Gastrocnemius medialis (tissue), 4 donors: ENCODE results near the gene KCND3. TPM values are rescaled to one million over a fixed set of nuclear protein-coding genes. Genes with fewer than 3 reads are reported as not detected.

Experiments
- ATAC-seq, 2 donors: fragments of 150-250 bp; one replicate each; pipeline ENCODE4 v1.9.1; 2016
- DNase-seq, 2 donors: peaks; one replicate each; pipeline ENCODE4 v3.0.0-alpha.2; 2019
- H3K27ac ChIP-seq, 4 donors: fragments of 200-600 bp; sonication (generic); 1 replicate in 1 of 4; 2 replicates in 3 of 4; pipeline ENCODE4 v1.5.1; 2016 to 2018; ENCODE audit warnings: mild to moderate bottlenecking in 2 of 4, moderate library complexity in 1 of 4
- H3K27me3 ChIP-seq, 3 donors: fragments of 200-600 bp; sonication (generic) in 2 of 3; 1 replicate in 1 of 3; 2 replicates in 2 of 3; pipeline versions ENCODE4 v1.5.1 to v1.6.0; 2016 to 2019; ENCODE audit warnings: mild to moderate bottlenecking in 1 of 3, moderate library complexity in 1 of 3
- H3K36me3 ChIP-seq, 2 donors: fragments of 200-600 bp; sonication (generic) in 1 of 2; one replicate each; pipeline ENCODE4 v1.5.1; 2017 to 2018
- H3K4me1 ChIP-seq, 2 donors: fragments of 200-600 bp; sonication (generic) in 1 of 2; one replicate each; pipeline ENCODE4 v1.5.1; 2016 to 2017; ENCODE audit warnings: mild to moderate bottlenecking in 2 of 2
- H3K4me3 ChIP-seq, 4 donors: fragments of 200-600 bp; sonication (generic) in 3 of 4; 1 replicate in 1 of 4; 2 replicates in 3 of 4; pipeline ENCODE4 v1.5.1; 2016 to 2019; ENCODE audit warnings: mild to moderate bottlenecking in 2 of 4
- H3K9me3 ChIP-seq, 3 donors: fragments of 200-600 bp; sonication (generic) in 2 of 3; 1 replicate in 1 of 3; 2 replicates in 2 of 3; pipeline ENCODE4 v1.5.1; 2016 to 2019
- CTCF ChIP-seq, 5 experiments: fragments of 450-650 bp in 3 of 5; fragments of 200-600 bp in 2 of 5; sonication (generic) in 2 of 5; IDR thresholded peaks in 4 of 5; conservative IDR thresholded peaks in 1 of 5; 1 replicate in 4 of 5; 2 replicates in 1 of 5; pipeline ENCODE4 v1.5.1; 2016 to 2019; ENCODE audit warnings: antibody characterized with exemption in 5 of 5, mild to moderate bottlenecking in 3 of 5, moderate library complexity in 3 of 5
- POLR2A ChIP-seq, 2 donors: fragments of 450-650 bp; IDR thresholded peaks; one replicate each; pipeline ENCODE4 v1.6.1; 2017; ENCODE audit warnings: antibody characterized with exemption in 2 of 2, mild to moderate bottlenecking in 2 of 2, moderate library complexity in 2 of 2
- in situ Hi-C, 4 donors: fragments of 200-750 bp; cut with MboI; loops; one replicate each; pipeline versions ENCODE4 v1.15.0 to v1.8.0; 2017; ENCODE audit warnings: low sequenced_read_pairs in 4 of 4
- intact Hi-C: fragments of 100-400 bp; cut with DNase I; formaldehyde crosslinking; loops from one replicate; pipeline ENCODE4 v1.15.1; 2023; ENCODE audit warnings: low total_unique reads
- total RNA-seq, 4 donors: library from RNA; depleted of rRNA; stranded (reverse); fragments of >200 nt; gene quantifications; one replicate each; pipeline versions ENCODE4 v1.1.0 to v1.2.3, GENCODE V29; 2016

Gene KCND3
- total RNA-seq, 4 donors from 2014 or later = 1.2 to 2.6 (median 1.5) TPM

GRCh38 chr1:111852261-111852721 is 137.2 kb downstream of the KCND3 start:
- H3K27me3 ChIP-seq = no peaks in the 10 kb centered on the region
- H3K9me3 ChIP-seq = no peaks in the 10 kb centered on the region
- peaks cover 0 to 4% of the 10 kb centered on the region in 2 donors for H3K4me1 ChIP-seq
- H3K36me3 ChIP-seq = no peaks in the 10 kb centered on the region
- TF ChIP-seq CTCF (IDR thresholded peaks at IDR 0.05 in 4 of 5, conservative IDR thresholded peaks at IDR 0.05 in 1 of 5) (no peak), POLR2A (IDR thresholded peaks at IDR 0.05) (no peak)
- DNase-seq (no peak), ATAC-seq (no peak)
- H3K4me3 ChIP-seq = no peak overlapping the region
- in situ Hi-C loops = no loop called here
- H3K27ac ChIP-seq = no peak overlapping the region
- intact Hi-C loops = no loop called here

GRCh38 chr1:111851552-111851951 is 137.9 kb downstream of the KCND3 start:
- DNase-seq (no peak), ATAC-seq (no peak)
- in situ Hi-C loops = no loop called here
- TF ChIP-seq POLR2A (IDR thresholded peaks at IDR 0.05) (no peak), CTCF (IDR thresholded peaks at IDR 0.05 in 4 of 5, conservative IDR thresholded peaks at IDR 0.05 in 1 of 5) (no peak)
- Histone ChIP-seq H3K36me3 (no peaks in the 10 kb centered on the region), H3K27ac (no peak overlapping the region), H3K4me3 (no peak overlapping the region), H3K9me3 (no peaks in the 10 kb centered on the region), H3K4me1 (peaks cover 0 to 4% of the 10 kb centered on the region in 2 donors), H3K27me3 (no peaks in the 10 kb centered on the region)
- intact Hi-C loops = no loop called here

GRCh38 chr1:111850109-111850508 is 139.4 kb downstream of the KCND3 start:
- in situ Hi-C loops (no loop called here), intact Hi-C loops (no loop called here)
- no peaks in the 10 kb centered on the region for H3K27me3 ChIP-seq
- ATAC-seq (no peak), DNase-seq (no peak)
- no peak overlapping the region for H3K27ac ChIP-seq
- H3K4me3 ChIP-seq = no peak overlapping the region
- H3K36me3 ChIP-seq = no peaks in the 10 kb centered on the region
- H3K4me1 ChIP-seq = peaks cover 0 to 4% of the 10 kb centered on the region in 2 donors
- TF ChIP-seq CTCF (IDR thresholded peaks at IDR 0.05 in 4 of 5, conservative IDR thresholded peaks at IDR 0.05 in 1 of 5) (no peak), POLR2A (IDR thresholded peaks at IDR 0.05) (no peak)
- no peaks in the 10 kb centered on the region for H3K9me3 ChIP-seq

GRCh38 chr1:111848852-111849545 is 140.5 kb downstream of the KCND3 start:
- ATAC-seq = no peak
- H3K36me3 ChIP-seq = no peaks in the 10 kb centered on the region
- no peak for DNase-seq
- no peak overlapping the region for H3K4me3 ChIP-seq
- TF ChIP-seq POLR2A (IDR thresholded peaks at IDR 0.05) (no peak), CTCF (IDR thresholded peaks at IDR 0.05 in 4 of 5, conservative IDR thresholded peaks at IDR 0.05 in 1 of 5) (no peak)
- no peaks in the 10 kb centered on the region for H3K27me3 ChIP-seq
- intact Hi-C loops (no loop called here), in situ Hi-C loops (no loop called here)
- H3K27ac ChIP-seq = no peak overlapping the region
- peaks cover 0 to 4% of the 10 kb centered on the region in 2 donors for H3K4me1 ChIP-seq
- H3K9me3 ChIP-seq = no peaks in the 10 kb centered on the region
